NCI-H748 (cell line): Measurements from ENCODE around the gene PLA1A.

ENCODE experiments used
- DNase-seq: peaks from one replicate; lab custom pipeline; 2025; ENCODE audit not compliant: unreplicated experiment; lab: John Stamatoyannopoulos, UW

Gene PLA1A

GRCh38 chr3:119636249-119636648, 38.6 kb downstream of the PLA1A start:
- DNase-seq, result no peak

- DNase-seq, result no peak
Measured at GRCh38 chr3:119636891-119637611, 39.4 kb downstream of the PLA1A start.

- no peak for DNase-seq
Measured at GRCh38 chr3:119637679-119638477, 40.2 kb downstream of the PLA1A start.

GRCh38 chr3:119639494-119640350, 42.0 kb downstream of the PLA1A start:
- DNase-seq, result no peak

GRCh38 chr3:119641416-119641815, 43.7 kb downstream of the PLA1A start:
- DNase-seq, result no peak

- DNase-seq, result no peak
Measured at GRCh38 chr3:119642746-119643473, 45.2 kb downstream of the PLA1A start.

- DNase-seq, result no peak
Measured at GRCh38 chr3:119643528-119643927, 45.8 kb downstream of the PLA1A start.

- no peak for DNase-seq
Measured at GRCh38 chr3:119644481-119644880, 46.8 kb downstream of the PLA1A start.

GRCh38 chr3:119645813-119646212, 48.1 kb downstream of the PLA1A start:
- no peak for DNase-seq

GRCh38 chr3:119647171-119647570, 49.5 kb downstream of the PLA1A start:
- no peak for DNase-seq

- DNase-seq, result no peak
Measured at GRCh38 chr3:119647843-119648575, 50.3 kb downstream of the PLA1A start.

- peak; percentile 13 for DNase-seq
Measured at GRCh38 chr3:119649761-119650160, 52.1 kb downstream of the PLA1A start.

GRCh38 chr3:119652306-119653033, 54.8 kb downstream of the PLA1A start:
- no peak for DNase-seq

- DNase-seq, result no peak
Measured at GRCh38 chr3:119653876-119654275, 56.2 kb downstream of the PLA1A start.

GRCh38 chr3:119657887-119658702, 60.4 kb downstream of the PLA1A start:
- no peak for DNase-seq

- DNase-seq, result no peak
Measured at GRCh38 chr3:119658994-119659393, 61.3 kb downstream of the PLA1A start.

GRCh38 chr3:119659606-119660291, 62.1 kb downstream of the PLA1A start:
- no peak for DNase-seq
